ENCODE measurements around the gene FGD5.

DNA sequence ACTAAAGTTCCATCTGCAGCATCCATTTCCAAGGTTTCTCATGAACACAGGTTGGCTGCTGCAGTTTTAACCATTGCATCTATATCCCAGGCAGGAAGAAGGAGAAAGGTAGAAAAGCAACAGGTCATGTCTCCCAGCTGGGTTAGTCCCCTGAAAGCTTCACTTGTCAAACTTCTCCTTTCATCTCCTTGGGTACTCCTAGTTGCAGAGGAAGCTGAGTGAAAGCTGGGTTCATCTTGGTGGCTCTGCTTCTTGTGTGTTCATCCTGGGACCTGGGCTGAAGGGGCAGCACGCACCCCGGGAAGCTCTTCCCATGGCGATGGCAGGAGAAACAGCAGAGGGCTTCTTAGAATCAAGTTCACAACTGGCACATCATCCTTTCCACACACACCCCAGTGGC lies 67.3 kb downstream of the FGD5 start:
- no peak for TF ChIP-seq EZH2 (IDR thresholded peaks at IDR 0.05; ENCODE audit: borderline replicate concordance, low read depth, low read length, poor library complexity, severe bottlenecking)
- TF ChIP-seq, protein P1, sequence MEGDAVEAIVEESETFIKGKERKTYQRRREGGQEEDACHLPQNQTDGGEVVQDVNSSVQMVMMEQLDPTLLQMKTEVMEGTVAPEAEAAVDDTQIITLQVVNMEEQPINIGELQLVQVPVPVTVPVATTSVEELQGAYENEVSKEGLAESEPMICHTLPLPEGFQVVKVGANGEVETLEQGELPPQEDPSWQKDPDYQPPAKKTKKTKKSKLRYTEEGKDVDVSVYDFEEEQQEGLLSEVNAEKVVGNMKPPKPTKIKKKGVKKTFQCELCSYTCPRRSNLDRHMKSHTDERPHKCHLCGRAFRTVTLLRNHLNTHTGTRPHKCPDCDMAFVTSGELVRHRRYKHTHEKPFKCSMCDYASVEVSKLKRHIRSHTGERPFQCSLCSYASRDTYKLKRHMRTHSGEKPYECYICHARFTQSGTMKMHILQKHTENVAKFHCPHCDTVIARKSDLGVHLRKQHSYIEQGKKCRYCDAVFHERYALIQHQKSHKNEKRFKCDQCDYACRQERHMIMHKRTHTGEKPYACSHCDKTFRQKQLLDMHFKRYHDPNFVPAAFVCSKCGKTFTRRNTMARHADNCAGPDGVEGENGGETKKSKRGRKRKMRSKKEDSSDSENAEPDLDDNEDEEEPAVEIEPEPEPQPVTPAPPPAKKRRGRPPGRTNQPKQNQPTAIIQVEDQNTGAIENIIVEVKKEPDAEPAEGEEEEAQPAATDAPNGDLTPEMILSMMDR (conservative IDR thresholded peaks at IDR 0.05; ENCODE audit: low read depth, low read length), result no peak

Measured in A673 (cell line).